CD4-positive, CD25-positive, alpha-beta regulatory T cell (primary cell): ENCODE data around the gene FBXO24. TPM values are rescaled to one million over a fixed set of nuclear protein-coding genes. Genes with fewer than 3 reads are reported as not detected.

Source experiments
- ATAC-seq, 2 donors: fragments of 150-1000 bp; cut with Tn5 transposase; one replicate each; pipeline ENCODE4 v1.10.0; 2021; ENCODE audit warnings: low read depth in 2 of 2, moderate number of reproducible peaks in 2 of 2, moderate library complexity in 1 of 2
- DNase-seq, 3 donors: peaks; one replicate each; pipeline versions ENCODE4 v3.0.0 to v3.0.0-alpha.2; 2012 to 2022; ENCODE audit warnings: mixed read lengths in 1 of 3
- H3K27ac ChIP-seq: one replicate; pipeline ENCODE4 v1.7.0; 2013; ENCODE audit warnings: mild to moderate bottlenecking, low read length; ENCODE audit not compliant: insufficient read depth, poor library complexity, severe bottlenecking
- H3K27me3 ChIP-seq: one replicate; pipeline ENCODE4 v1.7.0; 2013; ENCODE audit warnings: low read length; ENCODE audit not compliant: control insufficient read depth, insufficient read depth
- H3K36me3 ChIP-seq: one replicate; pipeline ENCODE4 v1.7.0; 2013; ENCODE audit warnings: mild to moderate bottlenecking, low read length, moderate library complexity; ENCODE audit not compliant: control insufficient read depth, insufficient read depth
- H3K4me1 ChIP-seq: 2 replicates; pipeline ENCODE4 v1.7.0; 2013; ENCODE audit warnings: mild to moderate bottlenecking, low read length; ENCODE audit not compliant: insufficient read depth, control insufficient read depth, poor library complexity, severe bottlenecking
- H3K4me3 ChIP-seq: one replicate; pipeline ENCODE4 v1.7.0; 2013; ENCODE audit warnings: low read depth, mild to moderate bottlenecking, low read length, moderate library complexity
- H3K9me3 ChIP-seq, 2 experiments: 1 replicate in 1 of 2; 2 replicates in 1 of 2; pipeline ENCODE4 v1.7.0; 2013; ENCODE audit warnings: low read length in 2 of 2, mild to moderate bottlenecking in 1 of 2, moderate library complexity in 1 of 2; ENCODE audit not compliant: control insufficient read depth in 2 of 2
- H3K27ac Mint-ChIP-seq, 3 donors: one replicate each; pipeline ENCODE4 v1.8.0; 2020 to 2022; ENCODE audit warnings: mild to moderate bottlenecking in 3 of 3, mixed read lengths in 3 of 3, moderate library complexity in 2 of 3
- H3K27me3 Mint-ChIP-seq: one replicate; pipeline ENCODE4 v1.8.0; 2022; ENCODE audit warnings: mild to moderate bottlenecking, mixed read lengths
- H3K36me3 Mint-ChIP-seq: one replicate; pipeline ENCODE4 v1.8.0; 2020; ENCODE audit warnings: mixed read lengths
- H3K4me1 Mint-ChIP-seq, 4 donors: one replicate each; pipeline ENCODE4 v1.8.0; 2020 to 2022; ENCODE audit warnings: mixed read lengths in 4 of 4, mild to moderate bottlenecking in 1 of 4
- H3K4me3 Mint-ChIP-seq, 4 donors: one replicate each; pipeline ENCODE4 v1.8.0; 2020 to 2022; ENCODE audit warnings: mild to moderate bottlenecking in 4 of 4, mixed read lengths in 4 of 4, moderate library complexity in 3 of 4
- H3K9me3 Mint-ChIP-seq, 7 donors: one replicate each; pipeline ENCODE4 v1.8.0; 2020 to 2022; ENCODE audit warnings: mixed read lengths in 7 of 7, mild to moderate bottlenecking in 3 of 7, moderate library complexity in 2 of 7
- polyA plus RNA-seq, 4 donors: library from polyadenylated mRNA; unstranded; fragments of 300-500 nt; fragmentation: Illumina TruSeq; gene quantifications; one replicate each; pipeline ENCODE4 v1.2.3, GENCODE V29; 2021
- total RNA-seq: library from RNA; stranded (reverse); gene quantifications from one replicate; pipeline ENCODE4 v1.2.3, GENCODE V29; 2022

FBXO24 gene
- total and polyA plus RNA-seq, 5 donors from 2014 or later = 0.21 to 0.26 (median 0.22) TPM; not detected in 2

- Histone ChIP-seq H3K9me3 (no peaks in the 10 kb centered on the region), H3K27ac (peak overlapping the region; percentile 97), H3K4me1 (peaks cover 46% of the 10 kb centered on the region), H3K4me3 (peak overlapping the region; percentile 86), H3K36me3 (peaks cover 32% of the 10 kb centered on the region), H3K27me3 (no peaks in the 10 kb centered on the region)
- H3K4me3 Mint-ChIP-seq = peak overlapping the region; percentile 88 to 100 (median 98)
- H3K27me3 Mint-ChIP-seq = peaks cover 7% of the 10 kb centered on the region
- H3K4me1 Mint-ChIP-seq = peaks cover 0 to 36% (median 13%) of the 10 kb centered on the region in 4 donors
- no peaks in the 10 kb centered on the region for H3K36me3 Mint-ChIP-seq
- H3K9me3 Mint-ChIP-seq = no peaks in the 10 kb centered on the region
- H3K27ac Mint-ChIP-seq = peak overlapping the region; percentile 91 to 97 (median 96)
- DNase-seq (peak in 1 of 3 donors; percentile 40), ATAC-seq (no peak)
Measured at GRCh38 chr7:100584054-100584682, 2.0 kb upstream of the FBXO24 start.

- peak overlapping the region; percentile 97 for H3K27ac ChIP-seq
- H3K9me3 ChIP-seq = no peaks in the 10 kb centered on the region
- no peaks in the 10 kb centered on the region for H3K36me3 Mint-ChIP-seq
- H3K4me1 Mint-ChIP-seq = peaks cover 0 to 34% (median 13%) of the 10 kb centered on the region in 4 donors
- peaks cover 46% of the 10 kb centered on the region for H3K4me1 ChIP-seq
- no peaks in the 10 kb centered on the region for H3K27me3 ChIP-seq
- H3K36me3 ChIP-seq = peaks cover 27% of the 10 kb centered on the region
- peak overlapping the region; percentile 88 to 100 (median 98) for H3K4me3 Mint-ChIP-seq
- H3K27ac Mint-ChIP-seq = peak overlapping the region; percentile 91 to 97 (median 97)
- H3K27me3 Mint-ChIP-seq = peaks cover 7% of the 10 kb centered on the region
- ATAC-seq (no peak), DNase-seq (no peak)
- H3K4me3 ChIP-seq = peak overlapping the region; percentile 86
- no peaks in the 10 kb centered on the region for H3K9me3 Mint-ChIP-seq
Measured at GRCh38 chr7:100584683-100585510, 1.2 kb upstream of the FBXO24 start.

GRCh38 chr7:100585511-100586265, 440 bp upstream of the FBXO24 start, which contains the start of gene LRCH4:
TSS of gene LRCH4 (minus strand) at chr7:100586129. CDS start at chr7:100586100, 29 bp downstream.
- H3K36me3 ChIP-seq = peaks cover 19% of the 10 kb centered on the region
- peak within 1 kb of the TSS; percentile 86 for H3K4me3 ChIP-seq
- ATAC-seq = peak in 1 of 2 donors; percentile 4
- H3K9me3 ChIP-seq = no peaks in the 10 kb centered on the region
- H3K27me3 Mint-ChIP-seq = peaks cover 7% of the 10 kb centered on the region
- peak in 2 of 3 donors; percentile 68 to 69 for DNase-seq
- H3K27ac ChIP-seq = peak within 1 kb of the TSS; percentile 97
- peaks cover 46% of the 10 kb centered on the region for H3K4me1 ChIP-seq
- H3K27ac Mint-ChIP-seq = peak within 1 kb of the TSS; percentile 91 to 97 (median 97)
- H3K36me3 Mint-ChIP-seq = no peaks in the 10 kb centered on the region
- H3K9me3 Mint-ChIP-seq = no peaks in the 10 kb centered on the region
- H3K4me1 Mint-ChIP-seq = peaks cover 0 to 37% (median 13%) of the 10 kb centered on the region in 4 donors
- peak within 1 kb of the TSS; percentile 88 to 100 (median 98) for H3K4me3 Mint-ChIP-seq
- H3K27me3 ChIP-seq = no peaks in the 10 kb centered on the region

- Histone ChIP-seq H3K27ac (no peak overlapping the region), H3K4me3 (no peak overlapping the region), H3K4me1 (peaks cover 30% of the 10 kb centered on the region), H3K27me3 (no peaks in the 10 kb centered on the region), H3K36me3 (no peaks in the 10 kb centered on the region), H3K9me3 (no peaks in the 10 kb centered on the region)
- peaks cover 10% of the 10 kb centered on the region for H3K27me3 Mint-ChIP-seq
- peaks cover 0 to 20% (median 9%) of the 10 kb centered on the region in 4 donors for H3K4me1 Mint-ChIP-seq
- peak overlapping the region in 1 of 3 donors; percentile 17 for H3K27ac Mint-ChIP-seq
- DNase-seq = peak in 1 of 3 donors; percentile 40
- no peak for ATAC-seq
- no peaks in the 10 kb centered on the region for H3K9me3 Mint-ChIP-seq
- peak overlapping the region; percentile 41 to 89 (median 77) for H3K4me3 Mint-ChIP-seq
- no peaks in the 10 kb centered on the region for H3K36me3 Mint-ChIP-seq
Measured at GRCh38 chr7:100588438-100588837, 2.3 kb downstream of the FBXO24 start.

- Histone ChIP-seq H3K4me3 (no peak overlapping the region), H3K4me1 (peaks cover 20% of the 10 kb centered on the region), H3K27ac (no peak overlapping the region), H3K27me3 (no peaks in the 10 kb centered on the region), H3K36me3 (no peaks in the 10 kb centered on the region), H3K9me3 (no peaks in the 10 kb centered on the region)
- no peaks in the 10 kb centered on the region for H3K36me3 Mint-ChIP-seq
- peak overlapping the region in 1 of 3 donors; percentile 84 for H3K27ac Mint-ChIP-seq
- ATAC-seq = no peak
- peaks cover 0 to 14% (median 3%) of the 10 kb centered on the region in 4 donors for H3K4me1 Mint-ChIP-seq
- H3K27me3 Mint-ChIP-seq = peaks cover 9% of the 10 kb centered on the region
- DNase-seq = no peak
- H3K9me3 Mint-ChIP-seq = no peaks in the 10 kb centered on the region
- peak overlapping the region in 1 of 4 donors; percentile 71 for H3K4me3 Mint-ChIP-seq
Measured at GRCh38 chr7:100589341-100589947, 3.3 kb downstream of the FBXO24 start.

- no peaks in the 10 kb centered on the region for H3K36me3 ChIP-seq
- no peak overlapping the region for H3K4me3 ChIP-seq
- Mint-ChIP-seq H3K27me3 (peaks cover 10% of the 10 kb centered on the region), H3K4me1 (peaks cover 0 to 14% (median 3%) of the 10 kb centered on the region in 4 donors), H3K4me3 (no peak overlapping the region), H3K36me3 (no peaks in the 10 kb centered on the region), H3K27ac (no peak overlapping the region), H3K9me3 (no peaks in the 10 kb centered on the region)
- DNase-seq (no peak), ATAC-seq (no peak)
- H3K27me3 ChIP-seq = no peaks in the 10 kb centered on the region
- no peaks in the 10 kb centered on the region for H3K9me3 ChIP-seq
- H3K27ac ChIP-seq = no peak overlapping the region
- peaks cover 12% of the 10 kb centered on the region for H3K4me1 ChIP-seq
Measured at GRCh38 chr7:100590077-100590737, 4.1 kb downstream of the FBXO24 start.
